ENCODE data around the gene NDUFAF3.

DNA sequence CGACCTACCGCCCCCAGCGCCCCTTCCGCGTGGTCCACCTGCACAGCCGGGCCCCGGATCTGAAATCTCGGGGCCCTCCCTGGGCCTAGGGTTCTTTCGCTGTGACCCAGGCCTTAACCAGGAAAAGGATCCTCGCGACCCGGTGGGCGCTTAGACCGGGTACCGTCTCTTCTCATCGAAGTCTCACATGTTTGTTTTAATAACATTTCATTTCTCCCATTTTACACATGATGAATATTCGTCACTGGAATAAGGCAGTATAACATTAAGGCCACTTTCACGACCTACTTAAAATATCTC is 3.3 kb upstream of the NDUFAF3 start:
- TF ChIP-seq, protein P1, sequence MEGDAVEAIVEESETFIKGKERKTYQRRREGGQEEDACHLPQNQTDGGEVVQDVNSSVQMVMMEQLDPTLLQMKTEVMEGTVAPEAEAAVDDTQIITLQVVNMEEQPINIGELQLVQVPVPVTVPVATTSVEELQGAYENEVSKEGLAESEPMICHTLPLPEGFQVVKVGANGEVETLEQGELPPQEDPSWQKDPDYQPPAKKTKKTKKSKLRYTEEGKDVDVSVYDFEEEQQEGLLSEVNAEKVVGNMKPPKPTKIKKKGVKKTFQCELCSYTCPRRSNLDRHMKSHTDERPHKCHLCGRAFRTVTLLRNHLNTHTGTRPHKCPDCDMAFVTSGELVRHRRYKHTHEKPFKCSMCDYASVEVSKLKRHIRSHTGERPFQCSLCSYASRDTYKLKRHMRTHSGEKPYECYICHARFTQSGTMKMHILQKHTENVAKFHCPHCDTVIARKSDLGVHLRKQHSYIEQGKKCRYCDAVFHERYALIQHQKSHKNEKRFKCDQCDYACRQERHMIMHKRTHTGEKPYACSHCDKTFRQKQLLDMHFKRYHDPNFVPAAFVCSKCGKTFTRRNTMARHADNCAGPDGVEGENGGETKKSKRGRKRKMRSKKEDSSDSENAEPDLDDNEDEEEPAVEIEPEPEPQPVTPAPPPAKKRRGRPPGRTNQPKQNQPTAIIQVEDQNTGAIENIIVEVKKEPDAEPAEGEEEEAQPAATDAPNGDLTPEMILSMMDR (IDR thresholded peaks at IDR 0.05): no peak
- no peak for TF ChIP-seq POLR2A (IDR thresholded peaks at IDR 0.05)

Data from thyroid gland (tissue), 4 donors.